Measurements from ENCODE around the gene KCND3.

GRCh38 chr1:111903148-111903870 is 86.2 kb downstream of the KCND3 start:
- TF ChIP-seq REST (IDR thresholded peaks at IDR 0.05; ENCODE audit: insufficient read depth in 1 of 2, low read depth in 2 of 2, low read length in 2 of 2) (no peak), SIN3A (IDR thresholded peaks at IDR 0.05; ENCODE audit: borderline replicate concordance, insufficient read depth, low read length) (no peak), TAF1 (IDR thresholded peaks at IDR 0.05; ENCODE audit: borderline replicate concordance, insufficient read depth, low read length) (no peak), FOXP2 (optimal IDR thresholded peaks at IDR 0.05; ENCODE audit: borderline replicate concordance, extremely low read depth, extremely low read length, insufficient read depth) (no peak)

All from PFSK-1 (cell line).